ENCODE measurements around the gene PPIL6.

DNA sequence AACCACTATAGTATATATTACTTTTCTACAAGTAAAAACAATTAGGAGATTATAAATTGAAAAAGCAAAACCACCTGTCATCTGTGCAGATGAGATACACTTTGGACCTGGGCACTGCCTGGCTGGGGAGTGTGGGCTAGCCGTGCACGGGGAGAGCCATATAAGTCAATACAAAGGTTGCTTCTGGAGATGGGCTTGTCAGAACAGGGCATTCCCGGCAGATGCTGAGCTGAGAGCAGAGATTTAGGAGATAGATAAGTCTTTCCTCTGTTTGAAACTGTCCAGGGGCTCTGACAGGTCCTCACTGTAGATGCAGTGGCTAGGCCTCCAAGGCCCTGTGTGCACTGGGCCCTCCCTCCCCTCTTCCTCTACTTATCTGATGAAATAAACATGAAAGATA lies 92.6 kb downstream of the PPIL6 start:
- TF ChIP-seq POLR2A (IDR thresholded peaks at IDR 0.05; ENCODE audit: low read depth, low read length) (no peak), SPI1 (IDR thresholded peaks at IDR 0.05; ENCODE audit: low read depth, low read length) (no peak), TAF1 (IDR thresholded peaks at IDR 0.05; ENCODE audit: low read depth, low read length) (no peak), POU2F2 (IDR thresholded peaks at IDR 0.05; ENCODE audit: low read depth, low read length) (no peak), POLR2AphosphoS5 (IDR thresholded peaks at IDR 0.05; ENCODE audit: low read depth, low read length) (no peak)

Measured in GM12891 (cell line).